SH-SY5Y (cell line): ENCODE measurements around the gene TGIF1.

Source experiments
- GATA2 ChIP-seq: IDR thresholded peaks from 2 replicates; pipeline ENCODE4 v1.6.1; 2011; ENCODE audit warnings: mild to moderate bottlenecking, low read depth, low read length
- GATA3 ChIP-seq: IDR thresholded peaks from 2 replicates; pipeline ENCODE4 v1.6.1; 2011; ENCODE audit warnings: low read depth, mild to moderate bottlenecking, low read length, moderate library complexity

TGIF1 gene

DNA sequence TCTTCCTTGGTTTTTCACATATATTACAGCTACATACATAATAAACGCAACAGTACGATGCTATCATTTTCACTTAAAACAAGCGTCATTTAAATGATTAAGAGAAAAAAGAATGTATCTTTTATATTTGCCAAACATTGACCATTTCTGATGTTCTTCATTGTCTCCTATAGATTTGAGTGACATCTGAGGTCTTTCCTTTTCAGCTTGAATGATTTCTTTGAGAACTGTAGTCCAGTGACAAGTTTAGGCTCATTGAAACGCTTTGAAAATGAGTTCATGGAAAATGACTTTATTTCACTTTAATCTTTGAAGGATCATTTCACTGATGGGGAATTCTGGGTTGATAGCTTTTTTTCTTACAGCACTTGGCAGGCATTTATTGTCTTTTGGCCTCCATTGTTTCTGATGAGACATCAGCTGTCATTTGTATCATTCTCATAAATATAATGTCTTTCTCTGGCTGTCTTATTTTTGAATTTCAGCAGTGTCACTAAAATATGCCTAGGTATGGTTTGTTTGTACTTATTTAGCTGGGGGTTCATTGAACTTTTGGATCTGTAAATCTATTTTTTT, 10.9 kb downstream of the TGIF1 start:
- no peak for TF ChIP-seq GATA3
- TF ChIP-seq GATA2, result no peak

DNA sequence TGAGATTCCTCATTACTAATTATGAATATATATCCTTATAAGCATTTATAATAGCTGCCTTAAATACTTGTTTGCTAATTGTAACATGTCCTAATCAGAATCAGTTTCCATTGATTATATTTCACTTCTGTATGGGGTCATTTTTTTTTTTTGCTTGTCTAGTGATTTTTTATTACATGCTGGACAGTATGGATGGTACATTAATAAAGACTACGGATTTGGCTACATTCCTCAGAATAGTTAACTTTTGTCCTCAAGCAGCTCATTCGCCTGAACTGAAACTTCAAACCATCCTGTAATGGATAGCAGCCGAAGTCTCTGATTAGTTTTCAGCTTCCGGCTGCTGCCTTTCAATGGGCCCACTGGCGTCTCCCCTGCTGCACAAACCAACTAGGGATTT, 11.7 kb downstream of the TGIF1 start:
- TF ChIP-seq GATA3, result no peak

DNA sequence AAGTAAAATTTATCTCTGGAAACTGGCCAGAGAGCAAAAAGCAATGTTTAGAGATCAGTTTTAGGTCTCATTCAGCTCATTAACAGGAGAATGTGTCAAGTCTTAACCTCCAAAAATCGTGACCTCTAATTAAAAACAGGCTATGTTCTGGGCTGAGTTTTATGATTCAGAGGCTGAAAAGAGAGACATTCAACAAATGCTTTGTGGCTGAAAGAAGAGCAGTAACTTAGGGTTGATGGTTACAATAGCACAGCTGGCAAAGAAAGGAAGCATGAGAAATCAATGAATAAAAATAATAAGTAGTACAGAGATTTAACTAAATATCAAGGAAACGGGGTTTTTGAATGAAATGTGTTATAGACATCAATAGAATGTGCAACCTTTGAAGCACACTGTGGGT, 13.1 kb downstream of the TGIF1 start:
- no peak for TF ChIP-seq GATA2
- no peak for TF ChIP-seq GATA3

DNA sequence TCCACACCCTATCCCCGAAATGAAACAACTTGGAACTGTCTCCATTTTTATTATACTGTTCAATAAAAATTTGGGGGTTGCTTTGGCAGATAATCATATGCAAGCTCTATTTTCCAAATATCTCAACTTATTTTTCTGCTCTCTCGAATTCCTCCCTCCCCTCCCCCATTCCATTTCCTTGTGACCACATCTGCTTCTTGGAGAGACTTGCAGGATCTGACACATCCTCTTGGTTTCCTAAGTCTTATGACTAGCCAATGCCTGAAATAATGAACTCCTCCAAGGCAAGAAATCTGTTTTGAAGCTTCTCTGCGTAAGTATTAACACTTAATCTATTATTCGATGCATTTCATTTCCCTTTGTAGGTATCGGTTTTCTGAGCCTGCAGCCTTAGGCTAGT, 16.1 kb downstream of the TGIF1 start:
- TF ChIP-seq GATA2, result no peak
- no peak for TF ChIP-seq GATA3

DNA sequence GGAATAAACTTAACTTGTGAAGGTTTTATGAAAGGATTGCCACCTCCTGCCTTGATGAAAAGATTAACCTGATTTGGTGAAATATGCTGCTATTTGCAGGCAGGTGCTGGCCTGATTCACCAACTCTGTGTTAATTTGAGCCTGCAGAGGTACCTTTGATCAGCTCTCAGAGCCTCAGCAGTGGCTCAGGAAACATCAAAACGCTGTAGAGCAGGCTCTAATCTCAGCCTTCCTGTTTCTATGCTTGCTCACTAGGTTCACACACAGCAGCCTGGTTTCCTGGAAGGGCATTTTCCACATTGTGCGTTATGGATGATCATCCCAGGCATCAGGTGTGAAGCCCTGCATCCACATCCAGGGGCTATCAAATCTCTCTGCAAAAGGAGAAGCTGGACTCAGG, 16.9 kb downstream of the TGIF1 start:
- TF ChIP-seq GATA3 (no peak), GATA2 (no peak)

DNA sequence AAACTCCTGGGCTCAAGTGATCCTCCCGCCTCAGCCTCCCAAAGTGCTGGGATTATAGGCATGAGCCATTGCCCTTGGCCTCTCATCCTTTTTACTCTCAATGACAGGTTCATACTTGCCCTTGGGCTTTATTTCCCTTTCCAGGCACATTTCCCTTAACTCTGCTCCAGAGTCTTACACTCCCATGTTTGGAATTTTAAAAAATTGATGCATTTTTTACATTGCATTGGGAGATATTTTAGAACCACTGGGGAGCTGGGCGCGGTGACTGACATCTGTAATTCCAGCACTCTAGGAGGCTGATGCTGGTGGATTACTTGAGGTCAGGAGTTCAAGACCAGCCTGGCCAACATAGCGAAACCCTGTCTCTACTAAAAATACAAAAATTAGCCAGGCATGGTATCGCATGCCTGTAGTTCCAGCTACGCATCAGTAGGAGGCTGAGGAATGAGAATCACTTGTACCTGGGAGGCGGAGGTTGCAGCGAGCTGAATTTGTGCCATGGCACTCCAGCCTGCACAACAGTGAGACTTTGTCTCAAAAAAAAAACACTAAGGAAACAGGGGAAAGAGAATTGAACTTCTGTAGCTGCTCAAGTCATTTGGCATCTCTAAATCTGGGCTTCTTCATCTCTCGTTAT, 18.2 kb downstream of the TGIF1 start:
- no peak for TF ChIP-seq GATA2
- TF ChIP-seq GATA3, result no peak

DNA sequence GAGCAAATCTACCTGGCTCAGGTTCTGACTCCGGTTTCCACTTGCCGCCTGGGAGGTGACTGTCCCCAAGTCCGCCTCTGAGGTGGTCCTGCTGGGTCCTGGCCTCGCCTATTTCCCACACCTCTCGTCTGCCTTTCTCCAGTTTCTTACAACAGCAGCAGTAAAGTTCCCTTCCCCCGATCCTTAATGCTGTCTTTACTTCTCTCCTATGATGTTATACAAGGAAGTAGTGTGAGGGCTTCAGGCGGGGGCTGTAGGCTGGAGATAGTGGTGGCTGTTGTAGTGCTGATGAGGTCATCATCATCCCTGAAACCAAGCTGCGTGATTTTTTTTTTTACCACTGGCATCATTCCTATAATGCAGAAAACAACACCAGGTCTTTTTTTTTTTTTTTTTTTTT, 18.9 kb downstream of the TGIF1 start:
- TF ChIP-seq GATA3, result no peak
- TF ChIP-seq GATA2, result no peak

DNA sequence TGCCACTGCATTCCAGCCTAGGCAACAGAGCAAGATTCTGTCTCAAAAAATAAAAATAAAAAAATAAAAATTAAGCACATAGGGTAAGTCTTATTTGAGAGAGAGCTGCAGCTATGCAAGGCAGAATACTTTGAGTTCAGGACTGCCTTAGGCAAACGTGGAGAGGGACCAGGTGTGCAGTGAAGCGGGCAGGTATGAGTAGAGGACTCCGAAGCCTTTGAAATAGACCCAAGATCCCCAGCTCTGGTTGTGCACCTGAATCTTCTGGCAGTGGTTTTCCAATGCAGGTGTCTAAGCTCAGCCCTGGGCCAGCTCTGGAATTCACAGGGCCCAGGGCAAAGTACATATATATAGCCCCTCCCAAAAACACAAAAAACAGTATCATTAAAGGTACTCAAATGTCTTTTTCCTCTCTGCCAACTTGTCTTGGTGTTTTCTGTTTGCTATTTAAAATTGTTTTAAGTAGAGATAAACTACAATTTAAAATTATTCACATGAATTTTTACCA, 21.2 kb downstream of the TGIF1 start:
- TF ChIP-seq GATA3 (no peak), GATA2 (no peak)

DNA sequence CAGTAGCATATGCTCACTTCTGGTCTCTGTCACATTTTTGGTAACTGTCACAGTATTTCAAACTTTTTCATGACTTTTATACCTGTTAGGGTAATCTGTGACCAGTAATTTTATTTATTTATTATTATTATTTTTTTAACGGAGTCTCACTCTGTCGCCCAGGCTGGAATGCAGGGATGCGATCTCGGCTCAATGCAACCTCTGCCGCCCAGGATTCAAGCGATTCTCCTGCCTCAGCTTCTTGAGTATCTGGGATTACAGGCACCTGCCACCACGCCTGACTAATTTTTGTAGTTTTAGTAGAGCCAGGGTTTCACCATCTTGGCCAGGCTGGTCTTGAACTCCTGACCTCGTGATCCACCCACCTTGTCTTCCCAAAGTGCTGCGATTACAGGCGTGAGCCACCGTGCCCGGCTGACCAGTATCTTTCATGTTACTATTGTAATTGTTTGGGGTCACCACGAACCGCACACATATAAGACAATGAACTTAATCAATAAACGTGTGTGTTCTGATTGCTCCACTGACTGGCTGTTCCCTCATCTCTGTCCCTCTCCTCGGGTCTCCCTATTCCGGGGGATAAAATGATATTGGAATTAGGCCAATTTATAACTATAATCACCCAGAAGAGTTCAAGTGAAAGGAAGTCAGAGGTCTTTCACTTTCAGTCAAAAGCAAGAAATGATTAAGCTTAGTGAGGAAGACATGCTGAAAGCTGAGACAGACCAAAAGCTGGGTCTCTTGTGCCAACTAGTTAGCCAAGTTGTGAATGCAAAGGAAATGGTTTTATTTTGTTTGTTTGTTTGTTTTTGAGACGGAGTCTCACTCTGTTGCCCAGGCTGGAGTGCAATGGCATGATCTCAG, 22.9 kb downstream of the TGIF1 start:
- TF ChIP-seq GATA3 (no peak), GATA2 (no peak)

DNA sequence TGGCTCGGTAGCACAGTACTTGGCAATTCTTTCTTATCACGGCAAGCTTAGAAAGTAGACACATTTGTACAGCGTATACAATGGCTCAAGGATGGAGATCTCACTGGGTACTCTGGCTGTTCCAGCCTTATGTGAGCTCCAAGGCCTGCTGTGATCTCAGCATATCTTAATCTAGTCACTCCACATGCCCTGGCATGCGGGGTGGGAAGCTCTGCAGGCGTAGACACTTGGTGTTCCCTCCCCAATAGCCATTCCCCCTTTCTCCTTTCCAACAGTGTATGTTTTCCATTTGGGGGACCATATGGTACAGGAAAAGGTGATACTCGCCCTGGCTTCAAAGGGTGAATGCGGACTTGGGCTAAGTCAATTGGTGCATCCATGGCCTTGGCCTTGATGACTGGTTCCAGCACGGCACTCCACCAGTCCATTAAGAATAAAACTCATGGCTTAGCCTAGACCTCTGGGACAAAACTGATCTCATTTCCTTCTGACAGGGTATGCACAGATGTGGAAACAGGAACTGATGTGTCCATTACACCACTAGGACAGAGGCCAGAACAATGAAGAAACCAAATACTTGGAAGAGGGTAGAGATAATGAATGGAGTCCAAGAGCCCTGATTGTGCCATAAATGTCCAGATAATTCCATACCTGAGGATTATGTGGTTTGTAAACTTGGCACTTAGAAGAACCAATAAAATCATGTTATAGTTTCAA, 28.4 kb downstream of the TGIF1 start:
- TF ChIP-seq GATA2 (no peak), GATA3 (no peak)

DNA sequence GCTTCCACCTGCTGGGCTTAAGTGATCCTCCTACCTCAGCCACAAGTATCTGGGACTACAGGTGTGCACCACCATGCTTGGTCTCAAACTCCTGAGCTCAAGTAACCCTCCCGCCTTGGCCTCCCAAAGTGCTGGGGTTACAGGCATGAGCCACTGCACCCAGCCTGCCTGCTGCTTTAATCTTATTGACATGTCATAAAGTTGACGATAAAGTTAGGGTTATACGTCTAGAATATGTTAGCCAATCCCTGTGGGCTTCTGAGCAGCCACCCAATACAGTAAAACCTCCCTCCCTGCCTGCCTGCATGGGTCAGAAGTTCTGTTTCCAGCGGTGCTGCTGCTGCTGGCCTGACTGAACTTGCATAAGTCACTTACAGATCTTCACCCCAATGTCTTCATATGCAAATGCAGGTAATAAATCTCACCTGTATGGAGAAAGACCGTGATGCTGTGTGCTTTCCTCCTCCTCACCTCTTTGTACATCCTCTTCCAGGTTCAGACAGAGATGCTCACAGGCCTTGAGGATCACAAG, 30.1 kb downstream of the TGIF1 start:
- TF ChIP-seq GATA2 (no peak), GATA3 (no peak)

DNA sequence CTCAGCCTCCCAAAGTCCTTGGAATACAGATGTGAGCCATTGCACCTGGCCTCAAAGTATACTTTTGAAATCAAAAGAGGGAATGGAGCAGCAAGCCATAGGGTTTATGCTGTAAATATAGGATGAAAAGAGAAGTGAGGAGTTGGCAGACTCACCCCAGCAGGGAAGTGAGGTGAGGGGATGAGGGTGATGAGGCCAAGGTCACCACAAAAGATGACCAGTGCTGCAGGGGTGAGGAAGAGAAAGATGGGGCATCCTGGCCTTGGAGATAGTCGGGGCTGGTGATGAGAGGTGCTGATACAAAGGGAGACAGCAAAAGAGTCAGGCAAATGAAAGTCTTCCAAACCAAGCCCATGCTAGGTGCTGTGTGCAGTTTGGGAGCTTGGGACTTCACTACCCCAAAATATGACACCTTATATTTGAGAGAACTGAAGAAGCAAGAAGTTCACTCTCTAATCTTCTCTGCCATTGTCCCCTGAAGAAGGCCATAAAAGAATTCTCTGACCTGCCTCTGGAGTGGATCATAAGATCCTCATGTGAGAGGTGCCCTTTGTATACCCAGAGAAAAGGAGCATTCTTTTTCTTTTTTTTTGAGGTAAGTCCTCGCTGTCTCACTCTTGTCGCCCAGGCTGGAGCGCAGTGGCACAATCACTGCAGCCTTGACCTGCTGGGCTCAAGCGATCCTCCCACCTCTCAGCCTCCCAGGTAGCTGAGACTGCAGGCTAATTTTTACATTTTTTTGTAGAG, 31.0 kb downstream of the TGIF1 start:
- no peak for TF ChIP-seq GATA3
- TF ChIP-seq GATA2, result no peak

DNA sequence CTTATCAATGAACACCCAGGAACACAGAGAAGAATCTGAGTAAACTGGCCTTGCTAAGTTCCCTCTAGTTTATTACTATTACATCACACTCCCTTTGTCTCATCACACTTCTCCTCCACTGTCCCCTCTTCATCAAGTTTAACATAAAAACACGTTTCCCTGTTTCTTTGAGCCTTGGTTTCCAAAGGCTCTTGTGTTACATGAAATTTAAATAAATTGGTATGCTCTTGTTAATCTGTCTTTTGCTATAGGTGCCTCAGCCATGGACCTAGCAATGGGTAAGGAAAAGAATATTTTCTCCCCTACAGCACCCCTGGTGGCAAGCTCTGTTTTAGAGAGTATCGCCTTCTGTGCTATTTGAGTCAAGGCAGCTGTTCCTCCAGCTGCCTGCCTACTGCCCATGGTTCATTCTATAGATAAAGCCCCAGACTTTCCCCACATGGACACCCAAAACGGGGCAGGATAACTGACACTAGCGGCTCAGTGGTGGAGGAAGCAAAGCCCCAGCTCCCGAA, 31.8 kb downstream of the TGIF1 start:
- TF ChIP-seq GATA3, result no peak
- TF ChIP-seq GATA2, result no peak

DNA sequence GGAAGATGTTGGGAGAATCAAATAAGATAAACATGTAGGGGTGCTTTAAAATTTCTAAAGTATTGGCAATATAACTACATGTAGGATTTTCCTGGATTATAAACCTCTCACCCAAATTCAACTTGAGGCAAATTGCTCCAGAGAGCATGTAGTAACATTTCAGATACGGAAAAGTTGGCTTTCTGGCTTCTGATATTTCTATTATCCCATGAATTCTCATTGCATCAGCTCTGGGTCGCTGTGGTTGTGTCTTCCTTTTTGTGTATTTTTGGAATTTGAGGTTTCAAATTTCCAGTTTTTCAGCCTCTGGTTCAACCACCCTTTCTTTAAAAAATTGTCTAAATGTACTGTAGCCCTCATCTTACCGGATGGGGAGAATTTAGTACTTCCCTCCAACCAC, 32.3 kb downstream of the TGIF1 start:
- TF ChIP-seq GATA2, result no peak
- TF ChIP-seq GATA3, result no peak
